UCSD-AML1 (cell line): Measurements from ENCODE around the gene KDM2B.

ENCODE experiments used
- DNase-seq: peaks from one replicate; lab custom pipeline; 2025; ENCODE audit not compliant: unreplicated experiment; lab: John Stamatoyannopoulos, UW

The KDM2B gene

DNA sequence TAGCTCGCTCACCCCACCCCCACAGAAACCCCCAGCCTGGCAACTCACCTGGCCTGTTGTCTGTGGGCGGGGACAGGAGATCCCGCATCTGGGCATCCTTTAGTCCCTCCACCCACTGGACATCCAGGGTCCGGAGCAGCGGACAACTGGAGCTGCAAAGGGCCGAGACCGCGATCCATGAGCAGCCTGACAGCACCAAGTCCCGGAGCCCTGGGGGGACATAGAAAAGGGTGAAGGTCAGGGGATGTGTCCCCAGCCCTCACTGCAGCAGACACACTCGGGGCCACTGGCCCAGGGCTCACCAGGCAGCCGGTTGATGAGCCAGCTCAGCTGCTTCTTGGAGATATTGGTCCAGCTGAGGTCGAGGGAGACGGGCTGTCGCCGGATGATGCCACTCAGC, 140.1 kb downstream of the KDM2B start:
- DNase-seq: no peak

GRCh38 chr12:121439715-121440114, 141.1 kb downstream of the KDM2B start:
- DNase-seq: no peak

GRCh38 chr12:121438905-121439304, 141.9 kb downstream of the KDM2B start:
- DNase-seq: no peak

DNA sequence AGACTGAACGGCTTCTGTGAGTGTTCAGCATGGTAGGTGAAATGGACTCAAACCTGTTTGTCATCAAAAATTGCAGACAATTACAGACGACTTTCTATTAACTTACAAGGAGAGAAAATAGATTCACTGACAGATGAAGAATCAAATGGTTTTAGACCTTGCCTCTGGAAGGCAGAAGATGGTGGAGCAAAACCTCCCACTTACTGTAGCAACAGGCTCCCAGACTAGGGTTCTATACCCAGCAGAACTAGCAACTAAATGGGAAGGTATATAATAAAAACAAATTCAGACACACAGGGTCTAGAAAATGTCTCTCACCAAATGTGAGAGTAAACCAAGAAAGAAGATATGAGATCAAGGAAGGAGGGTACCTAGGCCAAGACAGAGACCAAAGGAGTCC, 144.1 kb downstream of the KDM2B start:
- DNase-seq: no peak

DNA sequence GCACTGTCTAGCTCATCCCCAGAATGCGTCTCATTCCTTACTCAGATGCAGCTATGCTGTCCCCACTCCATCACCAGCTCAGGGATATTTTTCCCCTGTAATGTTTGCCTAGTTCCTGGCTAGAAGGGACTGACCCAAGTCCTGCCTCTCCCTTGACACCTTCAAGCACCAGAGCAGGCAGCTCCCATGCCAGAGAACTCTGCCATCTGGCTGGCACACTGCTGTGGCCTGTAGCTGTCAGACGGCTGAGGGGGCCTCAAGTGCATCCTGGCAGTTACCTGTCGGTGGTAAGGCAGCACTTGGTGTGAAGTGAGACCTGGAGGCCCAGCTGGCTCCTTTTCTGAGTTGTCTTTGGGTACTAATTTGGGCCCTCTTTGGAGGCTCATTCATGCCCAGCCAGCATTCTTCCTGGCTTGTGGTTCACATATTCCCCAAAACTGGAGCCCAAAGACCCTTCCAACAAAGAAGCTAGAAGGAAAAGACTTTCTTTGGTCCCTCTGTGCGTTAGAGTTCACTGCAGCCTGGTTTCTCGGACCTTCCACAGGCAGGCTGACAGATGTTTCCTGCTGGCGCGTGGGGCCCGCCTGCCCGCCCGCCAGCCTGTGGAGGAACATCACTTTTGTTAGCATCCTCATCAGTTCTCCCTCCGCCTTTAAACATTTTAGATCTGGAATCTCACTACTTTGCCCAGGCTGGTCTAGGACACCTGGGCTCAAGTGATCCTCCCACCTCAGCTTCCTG, 147.9 kb downstream of the KDM2B start:
- DNase-seq: no peak

DNA sequence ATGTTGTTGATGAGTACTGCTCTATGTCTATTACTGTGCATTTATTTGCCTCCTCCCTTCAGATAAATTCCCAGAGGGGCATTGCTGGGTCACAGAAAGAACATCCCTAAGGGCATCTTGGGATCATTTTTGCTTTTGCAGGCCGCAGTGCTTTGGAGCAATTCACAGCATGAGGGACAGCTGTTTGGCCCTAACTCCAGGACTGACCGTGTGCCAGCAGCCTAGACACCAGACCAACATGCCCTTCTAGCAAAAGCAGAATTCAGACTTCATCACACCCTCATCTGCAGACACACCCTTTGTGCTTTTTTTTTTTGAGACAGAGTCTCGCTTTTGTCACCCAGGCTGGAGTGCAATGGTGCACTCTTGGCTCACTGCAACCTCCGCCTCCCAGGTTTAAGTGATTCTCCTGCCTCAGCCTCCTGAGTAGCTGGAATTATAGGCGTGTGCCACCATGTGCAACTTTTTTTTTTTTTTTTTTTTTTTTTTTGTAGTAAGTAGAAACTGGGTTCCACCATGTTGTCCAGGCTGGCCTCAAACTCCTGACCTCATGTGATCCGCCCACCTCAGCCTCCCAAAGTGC, 149.9 kb downstream of the KDM2B start:
- no peak for DNase-seq

DNA sequence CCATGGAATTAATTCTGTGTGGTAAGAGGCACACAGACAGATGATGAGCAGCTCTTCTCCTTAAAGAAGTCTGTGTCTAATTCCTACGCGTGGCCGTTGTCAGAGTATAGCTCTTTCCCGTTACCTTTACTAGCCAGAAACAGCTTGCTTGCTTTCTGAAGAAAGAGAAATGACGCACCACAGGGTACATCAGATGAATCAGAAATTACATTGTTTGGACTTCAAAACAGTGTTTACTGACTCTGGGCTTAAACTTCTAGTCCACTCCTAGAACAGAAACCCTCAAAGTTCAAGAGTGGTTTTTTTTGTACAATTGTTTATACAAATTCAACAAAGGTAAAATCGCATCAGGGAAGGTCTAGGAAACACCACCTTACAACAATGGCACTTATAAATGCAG, 151.9 kb downstream of the KDM2B start:
- DNase-seq: no peak

DNA sequence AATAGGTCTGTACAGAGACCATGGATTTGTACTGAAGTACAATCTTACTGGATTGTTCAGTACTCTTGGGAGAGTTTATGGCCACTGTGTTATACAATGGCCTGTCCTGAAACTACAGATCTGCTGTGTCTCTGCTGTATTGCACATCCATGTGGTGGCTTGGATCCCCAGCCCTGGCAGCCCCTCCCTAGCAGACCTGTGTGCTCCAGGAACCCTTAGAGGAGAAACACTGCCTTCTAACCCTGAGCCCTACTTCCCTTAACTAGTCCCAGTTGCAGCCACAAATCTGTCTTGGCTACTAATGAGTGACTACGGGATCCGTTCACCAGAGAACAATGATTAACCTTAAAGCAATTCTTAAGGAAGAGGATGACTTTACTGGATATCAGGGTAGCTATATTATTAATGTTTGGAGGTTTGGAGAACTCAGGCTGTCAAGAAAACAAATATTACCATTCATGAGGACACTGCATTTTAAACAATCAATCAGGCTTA, 153.2 kb downstream of the KDM2B start:
- no peak for DNase-seq

GRCh38 chr12:121424624-121424975, 156.2 kb downstream of the KDM2B start:
- DNase-seq: no peak

GRCh38 chr12:121423682-121424623, 156.9 kb downstream of the KDM2B start:
- no peak for DNase-seq

DNA sequence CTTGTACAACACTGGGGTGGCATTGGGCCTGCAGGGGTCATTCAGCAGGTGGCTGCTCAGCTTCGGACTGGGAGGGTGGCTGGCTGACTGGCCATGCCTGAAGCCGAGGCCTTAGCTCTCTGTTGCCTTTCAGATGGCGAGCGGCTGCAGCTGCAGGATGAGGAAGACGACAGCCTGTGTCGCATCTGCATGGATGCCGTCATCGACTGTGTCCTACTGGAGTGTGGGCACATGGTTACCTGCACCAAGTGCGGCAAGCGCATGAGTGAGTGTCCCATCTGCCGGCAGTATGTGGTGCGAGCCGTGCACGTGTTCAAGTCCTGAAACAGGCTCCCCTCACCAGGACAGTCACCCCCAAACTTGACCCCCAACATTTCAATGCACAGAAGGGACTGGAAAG, 157.6 kb downstream of the KDM2B start:
- no peak for DNase-seq

- no peak for DNase-seq
Measured at GRCh38 chr12:121420109-121420508, 160.7 kb downstream of the KDM2B start.

- DNase-seq: no peak
Measured at GRCh38 chr12:121417847-121418246, 163.0 kb downstream of the KDM2B start.

- DNase-seq: no peak
Measured at GRCh38 chr12:121413917-121414316, 166.9 kb downstream of the KDM2B start.

- no peak for DNase-seq
Measured at GRCh38 chr12:121405211-121405610, 175.6 kb downstream of the KDM2B start.

DNA sequence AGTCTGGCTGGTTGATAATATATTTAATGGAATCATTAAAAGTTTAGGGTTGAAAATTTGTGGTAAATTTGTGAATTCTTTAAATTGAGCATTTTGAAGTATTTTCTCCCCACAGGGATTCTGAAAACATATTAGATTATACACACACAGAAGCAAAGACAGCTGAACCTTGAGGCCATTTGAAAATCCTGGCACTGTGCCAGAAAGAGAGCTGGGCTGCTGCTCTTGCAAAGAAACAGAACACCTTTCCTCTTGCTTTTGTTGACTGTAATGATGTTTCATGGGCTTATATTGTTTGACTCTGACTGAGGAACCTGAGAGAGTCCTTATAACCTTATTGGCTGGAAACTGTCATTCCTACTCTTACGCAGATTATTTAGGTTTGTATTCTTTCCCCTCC, 176.1 kb downstream of the KDM2B start:
- DNase-seq: no peak

DNA sequence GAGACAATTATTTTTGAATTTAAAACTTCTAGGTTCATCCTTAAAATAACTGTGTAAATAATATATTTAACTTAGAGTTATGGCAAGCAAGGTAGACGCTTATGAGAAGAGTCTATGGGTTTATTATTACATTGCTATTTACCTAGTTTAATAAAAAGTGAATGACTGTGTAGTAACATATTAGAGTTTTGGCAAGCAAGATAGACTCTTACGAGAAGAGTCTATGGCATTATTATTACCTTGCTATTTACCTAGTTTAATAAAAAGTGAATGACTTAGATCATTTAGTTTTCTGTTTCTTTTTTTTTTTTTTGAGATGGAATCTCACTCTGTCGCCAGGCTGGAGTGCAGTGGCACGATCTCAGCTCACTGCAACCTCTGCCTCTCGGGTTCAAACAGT, 177.1 kb downstream of the KDM2B start:
- no peak for DNase-seq

DNA sequence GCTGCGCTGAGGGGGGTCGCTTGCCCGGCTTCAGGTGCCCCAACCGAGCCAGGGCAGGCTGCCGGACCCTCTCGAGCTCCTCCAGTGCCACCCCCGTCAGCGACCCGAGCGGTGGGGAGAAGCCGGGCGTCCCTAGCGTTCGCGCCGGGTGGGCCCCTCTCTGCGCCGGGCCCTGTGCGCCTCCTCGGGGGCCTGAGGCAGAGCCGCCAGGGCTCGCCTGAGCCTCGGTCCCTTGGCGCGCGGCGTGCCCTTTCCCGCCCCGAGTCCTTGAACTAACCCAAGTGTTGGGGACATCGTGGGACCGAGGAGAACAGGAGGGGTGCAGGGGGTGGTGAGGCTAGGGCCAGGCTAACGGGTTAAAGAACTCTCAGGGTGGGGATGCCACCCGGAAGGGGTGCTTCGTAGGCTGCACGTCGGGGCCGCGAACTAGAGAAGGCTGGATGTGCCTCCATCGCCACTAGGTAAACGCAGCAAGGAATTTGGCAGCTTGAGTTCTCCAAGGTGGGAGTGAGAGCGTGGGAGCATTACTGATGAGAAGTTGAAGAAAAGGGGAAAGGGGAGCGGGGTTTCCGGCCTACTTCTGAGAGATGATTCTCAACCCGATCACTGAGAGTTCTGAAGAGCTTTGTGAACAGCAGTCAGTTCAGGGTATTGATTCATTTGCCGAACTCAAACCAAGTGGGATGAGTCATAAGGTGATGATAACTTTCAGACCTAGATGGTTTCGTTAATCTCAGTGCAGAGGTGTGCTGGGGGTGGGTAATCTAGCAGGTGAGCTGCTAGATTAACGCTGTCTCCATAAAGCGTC, 180.3 kb downstream of the KDM2B start:
- peak; percentile 67 for DNase-seq

GRCh38 chr12:121399391-121400331, 181.2 kb downstream of the KDM2B start, which contains the start of gene RNF34:
Gene RNF34, plus strand, starts transcription at chr12:121400118. Its CDS starts 95 bp downstream, at chr12:121400213.
- DNase-seq: peak; percentile 99

GRCh38 chr12:121398355-121398754, 182.5 kb downstream of the KDM2B start:
- no peak for DNase-seq
